AG04450 (cell line): ENCODE measurements around the gene STXBP6. TPM values are rescaled to one million over a fixed set of nuclear protein-coding genes. Genes with fewer than 3 reads are reported as not detected.

Experiments used
- CTCF ChIA-PET: fragments of 300-600, 350-600 bp; formaldehyde crosslinking; extraction: SDS; loops from one replicate; lab custom pipeline; 2022; ENCODE audit warnings: antibody characterized with exemption, inconsistent platforms; lab: Charles Lee
- POLR2A ChIA-PET: fragments of 350-600 bp; formaldehyde crosslinking; extraction: SDS; loops from one replicate; lab custom pipeline; 2021; ENCODE audit warnings: antibody characterized with exemption, inconsistent platforms; lab: Yijun Ruan, JAX
- DNase-seq: peaks from one replicate; pipeline ENCODE4 v3.0.0-alpha.2; 2011; ENCODE audit warnings: low read depth, low spot score
- H3K27ac ChIP-seq: one replicate; pipeline ENCODE4 v1.5.1; 2012; ENCODE audit warnings: low read depth, low read length, control low read depth
- H3K27me3 ChIP-seq: one replicate; pipeline ENCODE4 v1.6.0; 2012; ENCODE audit warnings: low read length; ENCODE audit not compliant: control insufficient read depth, insufficient read depth
- H3K4me3 ChIP-seq: 2 replicates; pipeline ENCODE4 v1.5.1; 2011; ENCODE audit warnings: mild to moderate bottlenecking, low read depth, low read length, control low read depth
- H3K9me3 ChIP-seq: 2 replicates; pipeline ENCODE4 v1.5.1; 2012; ENCODE audit warnings: low read length; ENCODE audit not compliant: control insufficient read depth, insufficient read depth
- CTCF ChIP-seq: IDR thresholded peaks from 2 replicates; pipeline ENCODE4 v1.5.1; 2011; ENCODE audit warnings: low read depth, low read length, control low read depth, inconsistent platforms
- polyA plus RNA-seq: library from polyadenylated mRNA; depleted of rRNA; stranded (reverse); fragments of >200 nt; gene quantifications from 2 replicates; pipeline ENCODE4 v1.2.3, GENCODE V29; 2011

The STXBP6 gene
- polyA plus RNA-seq, 1 experiment, result 0.16 TPM

- Histone ChIP-seq H3K27me3 (peaks cover 7% of the 10 kb centered on the region), H3K4me3 (no peak overlapping the region), H3K9me3 (no peaks in the 10 kb centered on the region), H3K27ac (no peak overlapping the region)
- no peak for DNase-seq
- no peak for TF ChIP-seq CTCF
- ChIA-PET POLR2A (no interaction called here), CTCF (no interaction called here)
Observed at GRCh38 chr14:24984846-24985589, 64.9 kb downstream of the STXBP6 start.

GRCh38 chr14:24982472-24983155 lies 67.3 kb downstream of the STXBP6 start:
- H3K27me3 ChIP-seq, result peaks cover 7% of the 10 kb centered on the region
- DNase-seq, result peak; percentile 69
- H3K4me3 ChIP-seq, result no peak overlapping the region
- CTCF ChIA-PET, result no interaction called here
- POLR2A ChIA-PET, result interaction anchor here (0.6 kb wide), 1 partner anchor 24 kb away, joined by 3 read pairs; no protein-coding TSS in a partner anchor
- H3K9me3 ChIP-seq, result no peaks in the 10 kb centered on the region
- H3K27ac ChIP-seq, result no peak overlapping the region
- no peak for TF ChIP-seq CTCF

GRCh38 chr14:24979725-24980239 lies 70.2 kb downstream of the STXBP6 start:
- Histone ChIP-seq H3K27me3 (no peaks in the 10 kb centered on the region), H3K4me3 (no peak overlapping the region), H3K9me3 (no peaks in the 10 kb centered on the region), H3K27ac (no peak overlapping the region)
- TF ChIP-seq CTCF, result no peak
- POLR2A ChIA-PET, result no interaction called here
- CTCF ChIA-PET, result interaction anchor here (1.4 kb wide), 1 partner anchor 15 kb away, joined by 3 read pairs; no protein-coding TSS in a partner anchor
- DNase-seq, result no peak

- Histone ChIP-seq H3K27me3 (no peaks in the 10 kb centered on the region), H3K9me3 (no peaks in the 10 kb centered on the region), H3K4me3 (no peak overlapping the region), H3K27ac (no peak overlapping the region)
- ChIA-PET CTCF (interaction anchor here (1.4 kb wide), 1 partner anchor 14 kb away, joined by 3 read pairs; no protein-coding TSS in a partner anchor), POLR2A (no interaction called here)
- DNase-seq, result no peak
- TF ChIP-seq CTCF, result no peak
Observed at GRCh38 chr14:24978862-24979724, 70.9 kb downstream of the STXBP6 start.
